OCI-LY7 (cell line): ENCODE results near the gene GATA1. TPM values are rescaled to one million over a fixed set of nuclear protein-coding genes. Genes with fewer than 3 reads are reported as not detected.

Experiments used
- BruUV-seq: library from RNA; stranded (reverse); fragments of 400-500 nt; replicated peaks from 2 replicates; lab custom pipeline; 2021; lab: Mats Ljungman, UMichigan
- CTCF ChIA-PET: fragments of 300-600 bp; sonication (Branson Sonifier 250); formaldehyde crosslinking; loops from one replicate; lab custom pipeline; 2022; ENCODE audit warnings: antibody characterized with exemption; ENCODE audit not compliant: unreplicated experiment; lab: Charles Lee
- POLR2A ChIA-PET: fragments of 300-600 bp; sonication (Branson Sonifier 250); formaldehyde crosslinking; loops from one replicate; lab custom pipeline; 2022; ENCODE audit warnings: antibody characterized with exemption; lab: Charles Lee
- DNase-seq: peaks from one replicate; pipeline ENCODE4 v3.0.0-alpha.2; 2015; ENCODE audit warnings: low spot score
- H2AFZ ChIP-seq: fragments of 200-600 bp; sonication (generic), shearing (Covaris generic); 2 replicates; pipeline ENCODE4 v1.6.1; 2014; ENCODE audit warnings: mild to moderate bottlenecking, antibody characterized with exemption, low read length, moderate library complexity
- H3K27ac ChIP-seq: fragments of 200-600 bp; sonication (generic); 2 replicates; pipeline ENCODE4 v1.5.1; 2014; ENCODE audit warnings: mixed run types, low read depth, mild to moderate bottlenecking, moderate library complexity, low read length, inconsistent platforms; ENCODE audit not compliant: poor library complexity, severe bottlenecking
- H3K36me3 ChIP-seq: fragments of 200-600 bp; sonication (generic); 2 replicates; pipeline ENCODE4 v1.6.1; 2014; ENCODE audit warnings: mild to moderate bottlenecking, antibody characterized with exemption, low read length, moderate library complexity, mixed read lengths; ENCODE audit not compliant: insufficient read depth
- H3K4me1 ChIP-seq: fragments of 200-600 bp; sonication (generic); 2 replicates; pipeline ENCODE4 v1.5.1; 2014; ENCODE audit warnings: mild to moderate bottlenecking, low read length; ENCODE audit not compliant: insufficient read depth, poor library complexity, severe bottlenecking
- H3K4me2 ChIP-seq: fragments of 200-600 bp; sonication (generic); 2 replicates; pipeline ENCODE4 v1.6.1; 2014; ENCODE audit warnings: mild to moderate bottlenecking, low read length
- H3K4me3 ChIP-seq: fragments of 200-600 bp; sonication (generic); 2 replicates; pipeline ENCODE4 v1.5.1; 2014; ENCODE audit warnings: mild to moderate bottlenecking, low read depth, low read length; ENCODE audit not compliant: poor library complexity, severe bottlenecking
- H3K79me2 ChIP-seq: fragments of 200-600 bp; sonication (generic); 2 replicates; pipeline ENCODE4 v1.6.1; 2016; ENCODE audit warnings: low read depth, mild to moderate bottlenecking, low read length, moderate library complexity, mixed read lengths; ENCODE audit not compliant: insufficient read depth
- H3K9me2 ChIP-seq: fragments of 200-600 bp; sonication (generic); 2 replicates; pipeline ENCODE4 v1.6.1; 2016; ENCODE audit warnings: mild to moderate bottlenecking, low read length, mixed read lengths; ENCODE audit not compliant: insufficient read depth
- H3K9me3 ChIP-seq: fragments of 200-600 bp; sonication (generic); 2 replicates; pipeline ENCODE4 v1.6.1; 2014; ENCODE audit warnings: mild to moderate bottlenecking, mixed run types, low read length, mixed read lengths
- H4K20me1 ChIP-seq: fragments of 200-600 bp; sonication (generic); 2 replicates; pipeline ENCODE4 v1.6.1; 2014; ENCODE audit warnings: mild to moderate bottlenecking, antibody characterized with exemption, low read length, moderate library complexity, mixed read lengths; ENCODE audit not compliant: insufficient read depth
- CTCF ChIP-seq: fragments of 200-600 bp; sonication (generic); conservative IDR thresholded peaks from 2 replicates; pipeline ENCODE4 v1.5.1; 2014; ENCODE audit warnings: mild to moderate bottlenecking, antibody characterized with exemption, low read length, moderate library complexity, mixed read lengths
- EZH2phosphoT487 ChIP-seq: fragments of 200-600 bp; sonication (generic); IDR thresholded peaks from 2 replicates; pipeline ENCODE4 v1.6.1; 2018; ENCODE audit warnings: low read depth, borderline replicate concordance, mild to moderate bottlenecking, mixed run types, antibody characterized with exemption, low read length, moderate library complexity, mixed read lengths
- intact Hi-C: fragments of 100-400 bp; cut with micrococcal nuclease; formaldehyde crosslinking; loops from one replicate; pipeline ENCODE4 v1.10.0; 2022; ENCODE audit not compliant: unreplicated experiment
- small RNA-seq: library from RNA; depleted of rRNA; stranded (forward); fragments of <200 nt; gene quantifications from one replicate; pipeline ENCODE3, GENCODE V24; 2014
- total RNA-seq, 2 experiments: library from RNA; depleted of rRNA in 1 of 2; stranded (reverse); fragments of >200 nt in 1 of 2; shearing (Covaris generic) in 1 of 2; gene quantifications; 2 replicates each; pipeline ENCODE4 v1.2.3, GENCODE V29; 2014 to 2022

The GATA1 gene
- total RNA-seq, 2 experiments from 2014 or later: not detected

GRCh38 chrX:48839686-48840085, 53.3 kb downstream of the GATA1 start:
- H3K79me2 ChIP-seq: no peaks in the 10 kb centered on the region
- H4K20me1 ChIP-seq: no peaks in the 10 kb centered on the region
- H3K36me3 ChIP-seq: no peaks in the 10 kb centered on the region
- no peak for DNase-seq
- H3K4me2 ChIP-seq: no peak overlapping the region
- no peak overlapping the region for H2AFZ ChIP-seq
- H3K4me3 ChIP-seq: no peak overlapping the region
- ChIA-PET CTCF (no interaction called here), POLR2A (no interaction called here)
- H3K9me2 ChIP-seq: no peaks in the 10 kb centered on the region
- intact Hi-C loops: no loop called here
- no peaks in the 10 kb centered on the region for H3K4me1 ChIP-seq
- no peak overlapping the region for H3K27ac ChIP-seq
- BruUV-seq: no TSS peak
- no peak for TF ChIP-seq CTCF
- no peak for TF ChIP-seq EZH2phosphoT487
- no peaks in the 10 kb centered on the region for H3K9me3 ChIP-seq

Small RNAs within 50 kb of the gene (small RNA-seq; reads per million reads assigned to genes)
- not detected for gene RNU6-29P

Other genes with a start within 250 kb of the GATA1 start
- 6.8 and 7.6 TPM in 2 replicates for gene TBC1D25, start 246.9 kb upstream of the GATA1 start, total RNA-seq (2014; rRNA removed; shearing (Covaris generic))
- 11.2 and 14.1 TPM in 2 replicates for gene TBC1D25, start 246.9 kb upstream of the GATA1 start, total RNA-seq (2022)
- 149 and 156 TPM in 2 replicates for gene RBM3, start 212.1 kb upstream of the GATA1 start, total RNA-seq (2014; rRNA removed; shearing (Covaris generic))
- gene RBM3, start 212.1 kb upstream of the GATA1 start, total RNA-seq (2022): 188 and 202 TPM in 2 replicates
- gene WDR13, start 189.1 kb upstream of the GATA1 start, total RNA-seq (2014; rRNA removed; shearing (Covaris generic)): 46.7 and 55.6 TPM in 2 replicates
- gene WDR13, start 189.1 kb upstream of the GATA1 start, total RNA-seq (2022): 40.3 and 58.5 TPM in 2 replicates
- gene WAS, start 102.8 kb upstream of the GATA1 start, total RNA-seq (2014; rRNA removed; shearing (Covaris generic)): 43.9 and 44.8 TPM in 2 replicates
- gene WAS, start 102.8 kb upstream of the GATA1 start, total RNA-seq (2022): 87.0 and 89.7 TPM in 2 replicates
- 21.1 and 27.0 TPM in 2 replicates for gene SUV39H1, start 89.9 kb upstream of the GATA1 start, total RNA-seq (2014; rRNA removed; shearing (Covaris generic))
- gene SUV39H1, start 89.9 kb upstream of the GATA1 start, total RNA-seq (2022): 33.0 and 34.2 TPM in 2 replicates
- gene GLOD5, start 24.8 kb upstream of the GATA1 start, total RNA-seq (2014; rRNA removed; shearing (Covaris generic)): not detected in 2 replicates
- gene GLOD5, start 24.8 kb upstream of the GATA1 start, total RNA-seq (2022): not detected in 2 replicates
- gene HDAC6, start 15.5 kb downstream of the GATA1 start, total RNA-seq (2014; rRNA removed; shearing (Covaris generic)): 62.0 and 73.6 TPM in 2 replicates
- 108 and 121 TPM in 2 replicates for gene HDAC6, start 15.5 kb downstream of the GATA1 start, total RNA-seq (2022)
- gene ERAS, start 39.9 kb downstream of the GATA1 start, total RNA-seq (2014; rRNA removed; shearing (Covaris generic)): 0.26 and 0.60 TPM in 2 replicates
- 0.30 TPM in 1 of 2 replicates, not detected in the other for gene ERAS, start 39.9 kb downstream of the GATA1 start, total RNA-seq (2022)
- gene PCSK1N, start 49.0 kb downstream of the GATA1 start, total RNA-seq (2014; rRNA removed; shearing (Covaris generic)): not detected in 2 replicates
- gene PCSK1N, start 49.0 kb downstream of the GATA1 start, total RNA-seq (2022): not detected in 2 replicates
- gene TIMM17B, start 111.2 kb downstream of the GATA1 start, total RNA-seq (2014; rRNA removed; shearing (Covaris generic)): 54.3 and 83.3 TPM in 2 replicates
- gene TIMM17B, start 111.2 kb downstream of the GATA1 start, total RNA-seq (2022): 79.3 and 90.0 TPM in 2 replicates
- 72.7 and 90.5 TPM in 2 replicates for gene PQBP1, start 111.3 kb downstream of the GATA1 start, total RNA-seq (2014; rRNA removed; shearing (Covaris generic))
- 79.6 and 93.0 TPM in 2 replicates for gene PQBP1, start 111.3 kb downstream of the GATA1 start, total RNA-seq (2022)
- 7.1 and 9.9 TPM in 2 replicates for gene SLC35A2, start 125.1 kb downstream of the GATA1 start, total RNA-seq (2014; rRNA removed; shearing (Covaris generic))
- gene SLC35A2, start 125.1 kb downstream of the GATA1 start, total RNA-seq (2022): 18.4 and 22.2 TPM in 2 replicates
- 41.7 and 60.3 TPM in 2 replicates for gene PIM2, start 132.4 kb downstream of the GATA1 start, total RNA-seq (2014; rRNA removed; shearing (Covaris generic))
- gene PIM2, start 132.4 kb downstream of the GATA1 start, total RNA-seq (2022): 146 and 148 TPM in 2 replicates
- 33.3 and 38.5 TPM in 2 replicates for gene OTUD5, start 171.0 kb downstream of the GATA1 start, total RNA-seq (2014; rRNA removed; shearing (Covaris generic))
- gene OTUD5, start 171.0 kb downstream of the GATA1 start, total RNA-seq (2022): 51.7 and 55.7 TPM in 2 replicates
- 4.0 and 7.6 TPM in 2 replicates for gene KCND1, start 185.3 kb downstream of the GATA1 start, total RNA-seq (2014; rRNA removed; shearing (Covaris generic))
- gene KCND1, start 185.3 kb downstream of the GATA1 start, total RNA-seq (2022): 8.8 and 13.6 TPM in 2 replicates
- gene GRIPAP1, start 215.7 kb downstream of the GATA1 start, total RNA-seq (2014; rRNA removed; shearing (Covaris generic)): 27.5 and 42.7 TPM in 2 replicates
- 95.9 and 98.3 TPM in 2 replicates for gene GRIPAP1, start 215.7 kb downstream of the GATA1 start, total RNA-seq (2022)